ENCODE results near the gene NAA10.
A peak's percentile ranks its signal among the peaks of the same experiment; 100 is the strongest.

The NAA10 gene

GRCh38 chrX:153885208-153885787, 49.5 kb downstream of the NAA10 start:
- peaks cover 20% of the 10 kb centered on the region for H3K27me3 Mint-ChIP-seq (ENCODE audit: low read depth, poor library complexity)
- TF ChIP-seq CTCF (IDR thresholded peaks at IDR 0.05): no peak
- H3K27ac Mint-ChIP-seq: no peak overlapping the region
- no peak for DNase-seq
- no peaks in the 10 kb centered on the region for H3K36me3 Mint-ChIP-seq (ENCODE audit: low read depth)
- peak overlapping the region; percentile 73 for H3K4me3 Mint-ChIP-seq
- peaks cover 41% of the 10 kb centered on the region for H3K4me1 Mint-ChIP-seq
- peaks cover 53% of the 10 kb centered on the region for H3K9me3 Mint-ChIP-seq

- DNase-seq: no peak
- no peak overlapping the region for H3K27ac Mint-ChIP-seq
- no peaks in the 10 kb centered on the region for H3K36me3 Mint-ChIP-seq (ENCODE audit: low read depth)
- peaks cover 48% of the 10 kb centered on the region for H3K9me3 Mint-ChIP-seq
- H3K4me1 Mint-ChIP-seq: peaks cover 48% of the 10 kb centered on the region
- peak overlapping the region; percentile 73 for H3K4me3 Mint-ChIP-seq
- peaks cover 20% of the 10 kb centered on the region for H3K27me3 Mint-ChIP-seq (ENCODE audit: low read depth, poor library complexity)
- no peak for TF ChIP-seq CTCF (IDR thresholded peaks at IDR 0.05)
Observed at GRCh38 chrX:153884590-153884989, 50.2 kb downstream of the NAA10 start.

GRCh38 chrX:153884136-153884535, 50.7 kb downstream of the NAA10 start:
- no peak overlapping the region for H3K27ac Mint-ChIP-seq
- peaks cover 52% of the 10 kb centered on the region for H3K4me1 Mint-ChIP-seq
- no peak for TF ChIP-seq CTCF (IDR thresholded peaks at IDR 0.05)
- H3K27me3 Mint-ChIP-seq (ENCODE audit: low read depth, poor library complexity): peaks cover 20% of the 10 kb centered on the region
- no peaks in the 10 kb centered on the region for H3K36me3 Mint-ChIP-seq (ENCODE audit: low read depth)
- peaks cover 43% of the 10 kb centered on the region for H3K9me3 Mint-ChIP-seq
- peak overlapping the region; percentile 69 for H3K4me3 Mint-ChIP-seq
- no peak for DNase-seq

GRCh38 chrX:153883163-153883843, 51.5 kb downstream of the NAA10 start:
- DNase-seq: no peak
- peaks cover 56% of the 10 kb centered on the region for H3K4me1 Mint-ChIP-seq
- H3K27ac Mint-ChIP-seq: no peak overlapping the region
- TF ChIP-seq CTCF (IDR thresholded peaks at IDR 0.05): no peak
- peaks cover 19% of the 10 kb centered on the region for H3K27me3 Mint-ChIP-seq (ENCODE audit: low read depth, poor library complexity)
- no peak overlapping the region for H3K4me3 Mint-ChIP-seq
- no peaks in the 10 kb centered on the region for H3K36me3 Mint-ChIP-seq (ENCODE audit: low read depth)
- peaks cover 41% of the 10 kb centered on the region for H3K9me3 Mint-ChIP-seq

- Mint-ChIP-seq H3K27ac (no peak overlapping the region), H3K9me3 (peaks cover 42% of the 10 kb centered on the region), H3K4me3 (peak overlapping the region; percentile 60), H3K27me3 (ENCODE audit: low read depth, poor library complexity) (peaks cover 18% of the 10 kb centered on the region), H3K36me3 (ENCODE audit: low read depth) (no peaks in the 10 kb centered on the region), H3K4me1 (peaks cover 59% of the 10 kb centered on the region)
- no peak for DNase-seq
- TF ChIP-seq CTCF (IDR thresholded peaks at IDR 0.05): no peak
Observed at GRCh38 chrX:153882557-153882956, 52.3 kb downstream of the NAA10 start.

GRCh38 chrX:153882086-153882498, 52.7 kb downstream of the NAA10 start:
- no peak for DNase-seq
- no peak overlapping the region for H3K27ac Mint-ChIP-seq
- H3K36me3 Mint-ChIP-seq (ENCODE audit: low read depth): no peaks in the 10 kb centered on the region
- peak overlapping the region; percentile 60 for H3K4me3 Mint-ChIP-seq
- H3K9me3 Mint-ChIP-seq: peaks cover 40% of the 10 kb centered on the region
- TF ChIP-seq CTCF (IDR thresholded peaks at IDR 0.05): no peak
- H3K27me3 Mint-ChIP-seq (ENCODE audit: low read depth, poor library complexity): peaks cover 17% of the 10 kb centered on the region
- peaks cover 58% of the 10 kb centered on the region for H3K4me1 Mint-ChIP-seq
